22Rv1 (cell line): ENCODE measurements around the gene TRIM9.

ENCODE experiments used
- H3K27ac ChIP-seq: fragments of 450-650 bp; 2 replicates; pipeline ENCODE4 v1.5.1; 2017
- CTCF ChIP-seq: fragments of 450-650 bp; IDR thresholded peaks from 2 replicates; pipeline ENCODE4 v1.5.1; 2017; ENCODE audit warnings: mild to moderate bottlenecking
- ZFX ChIP-seq: fragments of 450-650 bp; IDR thresholded peaks from 2 replicates; pipeline ENCODE4 v1.6.1; 2017; ENCODE audit warnings: antibody characterized with exemption, borderline replicate concordance

TRIM9 gene

GRCh38 chr14:50978888-50979287, 116.0 kb downstream of the TRIM9 start:
- no peak for TF ChIP-seq ZFX
- TF ChIP-seq CTCF: no peak

GRCh38 chr14:50978529-50978871, 116.4 kb downstream of the TRIM9 start:
- TF ChIP-seq ZFX: no peak
- TF ChIP-seq CTCF: no peak
- no peak overlapping the region for H3K27ac ChIP-seq

More at GRCh38 chr14:50978888-50979287, 116.0 kb downstream of the TRIM9 start:
- H3K27ac ChIP-seq: no peak overlapping the region

GRCh38 chr14:50977863-50978528, 116.9 kb downstream of the TRIM9 start:
- TF ChIP-seq ZFX (no peak), CTCF (no peak)
- H3K27ac ChIP-seq: no peak overlapping the region

- no peak overlapping the region for H3K27ac ChIP-seq
- TF ChIP-seq ZFX: no peak
Measured at GRCh38 chr14:50974118-50974517, 120.8 kb downstream of the TRIM9 start.

- TF ChIP-seq ZFX (no peak), CTCF (no peak)
- no peak overlapping the region for H3K27ac ChIP-seq
Measured at GRCh38 chr14:50972734-50973133, 122.2 kb downstream of the TRIM9 start.

GRCh38 chr14:50970886-50971781, 123.8 kb downstream of the TRIM9 start:
- TF ChIP-seq ZFX (no peak), CTCF (no peak)
- no peak overlapping the region for H3K27ac ChIP-seq

GRCh38 chr14:50967790-50968189, 127.1 kb downstream of the TRIM9 start:
- TF ChIP-seq ZFX (no peak), CTCF (no peak)
- no peak overlapping the region for H3K27ac ChIP-seq
